HepG2 (cell line): Measurements from ENCODE around the gene CELF5. TPM values are rescaled to one million over a fixed set of nuclear protein-coding genes. Genes with fewer than 3 reads are reported as not detected.

Experiments used
- CBX2 ChIP-seq, 2 experiments: fragments of 200-600 bp in 1 of 2; sonication (generic); formaldehyde crosslinking in 1 of 2; IDR thresholded peaks; 2 replicates each; pipeline versions ENCODE4 v1.7.0 to v1.8.1; 2018 to 2022; ENCODE audit warnings: low read depth in 2 of 2, low read length in 1 of 2, mild to moderate bottlenecking in 1 of 2, missing genetic modification reagents in 1 of 2
- ETV6 ChIP-seq: sonication (generic); formaldehyde crosslinking; conservative IDR thresholded peaks from 2 replicates; pipeline ENCODE4 v1.4.0; 2020; ENCODE audit warnings: missing genetic modification reagents
- FOXA1 ChIP-seq, 2 experiments: fragments of 450-650 bp in 1 of 2; sonication (generic) in 1 of 2; formaldehyde crosslinking in 1 of 2; IDR thresholded peaks; 2 replicates each; pipeline versions ENCODE4 v1.4.0 to v1.6.1; 2016 to 2020; ENCODE audit warnings: missing genetic modification reagents in 1 of 2
- GRHL1 ChIP-seq: sonication (generic); formaldehyde crosslinking; conservative IDR thresholded peaks from 2 replicates; pipeline ENCODE4 v1.8.0; 2022; ENCODE audit warnings: missing genetic modification reagents
- KDM1A ChIP-seq: IDR thresholded peaks from 2 replicates; pipeline ENCODE4 v1.6.1; 2016; ENCODE audit warnings: missing compliant biosample characterization
- THYN1 ChIP-seq: sonication (generic); formaldehyde crosslinking; IDR thresholded peaks from 2 replicates; pipeline ENCODE4 v1.8.1; 2023; ENCODE audit warnings: low read depth, mild to moderate bottlenecking, moderate library complexity, missing genetic modification reagents, borderline replicate concordance
- TOPORS ChIP-seq: sonication (generic); formaldehyde crosslinking; IDR thresholded peaks from 2 replicates; pipeline ENCODE4 v1.8.0; 2023; ENCODE audit warnings: mild to moderate bottlenecking, missing genetic modification reagents
- XBP1 ChIP-seq: sonication (generic); formaldehyde crosslinking; IDR thresholded peaks from 2 replicates; pipeline ENCODE4 v1.5.0; 2020; ENCODE audit warnings: missing genetic modification reagents
- ZNF574 ChIP-seq: sonication (generic); formaldehyde crosslinking; IDR thresholded peaks from 2 replicates; pipeline ENCODE4 v1.4.0; 2020; ENCODE audit warnings: missing genetic modification reagents
- ZNF580 ChIP-seq: IDR thresholded peaks from 2 replicates; pipeline ENCODE4 v1.6.1; 2016; ENCODE audit warnings: low read depth, borderline replicate concordance
- ZNF615 ChIP-seq: sonication (generic); formaldehyde crosslinking; IDR thresholded peaks from 2 replicates; pipeline ENCODE4 v1.5.0; 2020; ENCODE audit warnings: mild to moderate bottlenecking, missing genetic modification reagents, borderline replicate concordance
- ZNF83 ChIP-seq: sonication (generic); formaldehyde crosslinking; IDR thresholded peaks from 2 replicates; pipeline ENCODE4 v1.4.0; 2020; ENCODE audit warnings: missing genetic modification reagents, mild to moderate bottlenecking, borderline replicate concordance
- polyA plus RNA-seq, 8 experiments: library from polyadenylated mRNA; depleted of rRNA in 3 of 8; stranded (reverse) in 7 of 8; unstranded in 1 of 8; fragments of >200 nt; fragmentation: Illumina TruSeq in 4 of 8; extraction: Trizol in 4 of 8; gene quantifications; 2 replicates each; pipeline versions ENCODE4 v1.2.1 to v1.2.3, GENCODE V29; 2011 to 2016; ENCODE audit warnings: low read depth in 4 of 8, missing spikeins in 1 of 8, mixed read lengths in 1 of 8; ENCODE audit not compliant: insufficient read depth in 1 of 8
- total RNA-seq, 5 experiments: library from RNA; depleted of rRNA; stranded (reverse); fragments of >200 nt; fragmentation: Illumina TruSeq; extraction: Trizol; gene quantifications; 2 replicates each; pipeline ENCODE4 v1.2.3, GENCODE V29; 2016; ENCODE audit warnings: low read depth in 1 of 5
- TF ChIP-seq, protein P1 (sequence below): IDR thresholded peaks from 2 replicates; pipeline ENCODE4 v1.6.1; 2018; ENCODE audit warnings: missing genetic modification reagents
- TF ChIP-seq, protein P2 (sequence below): sonication (generic); formaldehyde crosslinking; IDR thresholded peaks from 2 replicates; pipeline ENCODE4 v1.8.1; 2023; ENCODE audit warnings: mild to moderate bottlenecking, missing genetic modification reagents
- TF ChIP-seq, protein P3 (sequence below): sonication (generic); formaldehyde crosslinking; IDR thresholded peaks from 2 replicates; pipeline ENCODE4 v1.4.0; 2020; ENCODE audit warnings: missing genetic modification reagents, mild to moderate bottlenecking, borderline replicate concordance

CELF5 gene
- total and polyA plus RNA-seq, 2 of the 13 experiments (the other 11 are each of a cell fraction or from before 2014, with no cell fraction given) = 0.31 to 0.84 TPM

- TF ChIP-seq, protein P1, sequence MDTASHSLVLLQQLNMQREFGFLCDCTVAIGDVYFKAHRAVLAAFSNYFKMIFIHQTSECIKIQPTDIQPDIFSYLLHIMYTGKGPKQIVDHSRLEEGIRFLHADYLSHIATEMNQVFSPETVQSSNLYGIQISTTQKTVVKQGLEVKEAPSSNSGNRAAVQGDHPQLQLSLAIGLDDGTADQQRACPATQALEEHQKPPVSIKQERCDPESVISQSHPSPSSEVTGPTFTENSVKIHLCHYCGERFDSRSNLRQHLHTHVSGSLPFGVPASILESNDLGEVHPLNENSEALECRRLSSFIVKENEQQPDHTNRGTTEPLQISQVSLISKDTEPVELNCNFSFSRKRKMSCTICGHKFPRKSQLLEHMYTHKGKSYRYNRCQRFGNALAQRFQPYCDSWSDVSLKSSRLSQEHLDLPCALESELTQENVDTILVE (CRISPR knock-in tag) = no peak; the same call in 1 of the 2 replicates
- TF ChIP-seq ZNF83 (no peak), GRHL1 (CRISPR knock-in tag) (no peak), FOXA1 (IDR thresholded peaks at IDR 0.05) (no peak), FOXA1 (CRISPR knock-in tag; IDR thresholded peaks at IDR 0.05) (no peak), ZNF615 (CRISPR knock-in tag) (no peak), ETV6 (CRISPR knock-in tag) (no peak), TOPORS (no peak), CBX2 (IDR thresholded peaks at IDR 0.05; ENCODE audit: low read depth, low read length) (no peak), CBX2 (CRISPR knock-in tag; IDR thresholded peaks at IDR 0.05; ENCODE audit: low read depth) (no peak), THYN1 (no peak), KDM1A (CRISPR knock-in tag) (no peak), XBP1 (CRISPR knock-in tag) (no peak), ZNF580 (no peak), ZNF574 (CRISPR knock-in tag) (0 out of 2 replicates have a peak, but pooled peaks have one; percentile 33)
- TF ChIP-seq, protein P2, sequence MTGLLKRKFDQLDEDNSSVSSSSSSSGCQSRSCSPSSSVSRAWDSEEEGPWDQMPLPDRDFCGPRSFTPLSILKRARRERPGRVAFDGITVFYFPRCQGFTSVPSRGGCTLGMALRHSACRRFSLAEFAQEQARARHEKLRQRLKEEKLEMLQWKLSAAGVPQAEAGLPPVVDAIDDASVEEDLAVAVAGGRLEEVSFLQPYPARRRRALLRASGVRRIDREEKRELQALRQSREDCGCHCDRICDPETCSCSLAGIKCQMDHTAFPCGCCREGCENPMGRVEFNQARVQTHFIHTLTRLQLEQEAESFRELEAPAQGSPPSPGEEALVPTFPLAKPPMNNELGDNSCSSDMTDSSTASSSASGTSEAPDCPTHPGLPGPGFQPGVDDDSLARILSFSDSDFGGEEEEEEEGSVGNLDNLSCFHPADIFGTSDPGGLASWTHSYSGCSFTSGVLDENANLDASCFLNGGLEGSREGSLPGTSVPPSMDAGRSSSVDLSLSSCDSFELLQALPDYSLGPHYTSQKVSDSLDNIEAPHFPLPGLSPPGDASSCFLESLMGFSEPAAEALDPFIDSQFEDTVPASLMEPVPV (CRISPR knock-in tag) = no peak; the same call in 1 of the 2 replicates
- TF ChIP-seq, protein P3, sequence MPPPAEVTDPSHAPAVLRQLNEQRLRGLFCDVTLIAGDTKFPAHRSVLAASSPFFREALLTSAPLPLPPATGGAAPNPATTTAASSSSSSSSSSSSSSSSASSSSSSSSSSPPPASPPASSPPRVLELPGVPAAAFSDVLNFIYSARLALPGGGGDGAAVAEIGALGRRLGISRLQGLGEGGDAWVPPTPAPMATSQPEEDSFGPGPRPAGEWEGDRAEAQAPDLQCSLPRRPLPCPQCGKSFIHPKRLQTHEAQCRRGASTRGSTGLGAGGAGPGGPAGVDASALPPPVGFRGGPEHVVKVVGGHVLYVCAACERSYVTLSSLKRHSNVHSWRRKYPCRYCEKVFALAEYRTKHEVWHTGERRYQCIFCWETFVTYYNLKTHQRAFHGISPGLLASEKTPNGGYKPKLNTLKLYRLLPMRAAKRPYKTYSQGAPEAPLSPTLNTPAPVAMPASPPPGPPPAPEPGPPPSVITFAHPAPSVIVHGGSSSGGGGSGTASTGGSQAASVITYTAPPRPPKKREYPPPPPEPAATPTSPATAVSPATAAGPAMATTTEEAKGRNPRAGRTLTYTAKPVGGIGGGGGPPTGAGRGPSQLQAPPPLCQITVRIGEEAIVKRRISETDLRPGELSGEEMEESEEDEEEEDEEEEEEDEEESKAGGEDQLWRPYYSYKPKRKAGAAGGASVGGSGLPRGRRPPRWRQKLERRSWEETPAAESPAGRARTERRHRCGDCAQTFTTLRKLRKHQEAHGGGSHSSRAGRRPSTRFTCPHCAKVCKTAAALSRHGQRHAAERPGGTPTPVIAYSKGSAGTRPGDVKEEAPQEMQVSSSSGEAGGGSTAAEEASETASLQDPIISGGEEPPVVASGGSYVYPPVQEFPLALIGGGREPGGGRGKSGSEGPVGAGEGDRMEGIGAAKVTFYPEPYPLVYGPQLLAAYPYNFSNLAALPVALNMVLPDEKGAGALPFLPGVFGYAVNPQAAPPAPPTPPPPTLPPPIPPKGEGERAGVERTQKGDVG = no peak
These were observed 60.5 kb downstream of the CELF5 start (continued) for GRCh38 chr19:3284759-3285646.
